NCI-H69 (cell line): Measurements from ENCODE around the gene ANKRD31.
"Not testable (repeated sequence)": the region's sequence is repeated elsewhere in the genome, so short reads cannot be mapped to it uniquely, and the experiment has no call there.

Experiments
- DNase-seq: peaks from one replicate; lab custom pipeline; 2025; lab: John Stamatoyannopoulos, UW

The ANKRD31 gene

GRCh38 chr5:75140277-75140676 lies 96.4 kb downstream of the ANKRD31 start:
- no peak for DNase-seq

DNA sequence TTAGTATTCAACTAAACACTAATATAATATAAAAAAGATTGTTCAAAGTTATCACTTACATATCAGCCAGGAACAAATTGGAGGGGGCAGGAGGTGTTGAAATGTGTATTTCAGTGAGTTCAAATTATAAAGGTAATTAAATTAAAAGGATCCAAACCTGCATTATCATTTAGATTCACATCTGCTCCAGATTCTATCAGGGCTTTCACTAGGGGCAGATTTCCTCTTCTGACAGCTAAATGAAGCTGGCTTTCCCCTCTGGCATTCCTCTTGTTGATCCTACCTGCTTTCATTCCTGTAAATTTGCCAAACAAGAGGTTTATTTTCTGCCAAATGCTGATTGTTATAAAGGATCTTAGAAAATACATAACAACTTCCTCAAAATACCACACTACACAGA lies 98.0 kb downstream of the ANKRD31 start:
- no peak for DNase-seq

- DNase-seq = no peak
Measured at GRCh38 chr5:75130818-75131349, 105.8 kb downstream of the ANKRD31 start.

DNA sequence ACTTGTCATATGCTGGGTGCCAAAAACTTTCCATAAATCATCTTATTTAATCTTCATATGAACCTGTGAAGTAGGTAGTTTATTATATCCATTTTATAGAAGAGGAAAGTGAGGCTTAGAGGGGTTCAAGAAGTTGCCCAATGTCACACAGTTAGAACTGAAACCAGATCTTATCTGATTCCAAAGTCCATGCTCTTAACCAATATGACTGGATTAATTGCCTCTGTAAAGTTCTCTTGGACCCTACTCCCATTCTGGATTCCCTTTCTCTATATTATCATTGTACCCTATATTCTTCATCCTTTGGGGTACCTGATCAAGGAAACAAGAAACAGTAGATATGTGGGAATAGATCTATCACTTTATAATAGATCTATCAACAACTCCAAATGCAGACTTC lies 119.8 kb downstream of the ANKRD31 start:
- DNase-seq = no peak

DNA sequence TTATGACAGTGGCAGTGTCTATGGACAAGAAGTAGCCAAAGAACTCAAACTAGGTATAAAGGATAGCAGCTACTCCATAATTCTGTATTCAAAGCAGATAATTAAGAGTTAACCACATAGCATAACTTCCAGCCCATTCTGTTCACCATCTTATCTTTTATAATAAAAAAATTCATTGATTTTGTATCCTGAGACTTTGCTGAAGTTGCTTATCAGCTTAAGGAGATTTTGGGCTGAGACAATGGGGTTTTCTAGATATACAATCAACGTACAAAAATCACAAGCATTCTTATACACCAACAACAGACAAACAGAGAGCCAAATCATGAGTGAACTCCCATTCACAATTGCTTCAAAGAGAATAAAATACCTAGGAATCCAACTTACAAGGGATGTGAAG lies 122.4 kb downstream of the ANKRD31 start:
- DNase-seq = not testable (repeated sequence)

DNA sequence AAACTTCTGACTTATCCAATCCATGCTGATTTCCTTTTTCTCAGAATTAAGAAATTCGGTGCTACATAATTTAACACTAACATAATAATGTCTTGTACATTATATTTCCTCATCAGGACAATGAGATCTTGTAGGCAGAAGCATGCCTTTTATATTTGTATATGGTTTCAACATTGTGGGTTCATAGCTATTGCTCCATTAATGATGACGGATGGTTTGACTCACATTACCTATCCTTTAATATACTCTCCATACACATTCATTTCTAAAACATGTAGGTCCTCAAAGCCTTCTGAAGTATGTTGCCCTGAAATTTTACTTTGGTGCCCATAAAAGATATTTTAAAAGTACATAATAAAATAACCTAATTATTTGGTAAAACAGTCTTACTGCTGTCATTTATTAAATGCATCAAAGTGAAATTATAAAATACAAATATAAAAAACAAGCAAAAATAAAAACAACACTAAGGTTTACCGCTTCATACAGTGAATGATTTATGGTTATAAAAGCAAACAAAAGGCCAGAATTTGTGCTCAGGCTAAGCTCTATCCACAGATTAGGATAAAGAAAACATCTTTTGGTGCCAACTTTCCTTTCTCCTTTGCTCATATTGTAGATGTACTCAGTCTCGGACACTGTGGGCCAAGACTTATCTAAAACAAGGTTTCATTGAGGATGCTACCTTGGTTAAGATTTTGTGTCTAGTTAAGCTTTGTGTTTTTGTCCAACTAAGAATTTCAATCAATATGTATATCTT lies 123.1 kb downstream of the ANKRD31 start:
- DNase-seq = no peak

GRCh38 chr5:75108931-75109596 lies 127.6 kb downstream of the ANKRD31 start:
- no peak for DNase-seq

DNA sequence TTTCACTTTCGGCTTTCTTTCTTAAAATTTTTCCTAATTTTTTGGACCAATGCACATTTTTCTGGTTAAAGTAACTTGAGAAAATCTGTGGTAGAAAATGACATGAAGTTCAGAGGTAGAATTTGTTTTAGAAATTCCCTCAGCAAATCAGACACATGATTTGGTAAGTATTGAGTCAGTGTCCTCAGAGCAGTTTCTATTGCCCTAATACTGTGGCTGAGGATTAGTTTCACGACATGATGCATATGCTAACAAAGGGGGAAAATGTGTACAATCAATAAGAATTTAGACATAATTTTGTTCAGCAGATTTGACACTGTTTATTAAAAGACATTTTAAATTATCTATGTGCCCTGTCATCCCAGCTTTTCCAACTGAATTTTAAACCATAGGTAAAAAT lies 128.2 kb downstream of the ANKRD31 start:
- DNase-seq = no peak

DNA sequence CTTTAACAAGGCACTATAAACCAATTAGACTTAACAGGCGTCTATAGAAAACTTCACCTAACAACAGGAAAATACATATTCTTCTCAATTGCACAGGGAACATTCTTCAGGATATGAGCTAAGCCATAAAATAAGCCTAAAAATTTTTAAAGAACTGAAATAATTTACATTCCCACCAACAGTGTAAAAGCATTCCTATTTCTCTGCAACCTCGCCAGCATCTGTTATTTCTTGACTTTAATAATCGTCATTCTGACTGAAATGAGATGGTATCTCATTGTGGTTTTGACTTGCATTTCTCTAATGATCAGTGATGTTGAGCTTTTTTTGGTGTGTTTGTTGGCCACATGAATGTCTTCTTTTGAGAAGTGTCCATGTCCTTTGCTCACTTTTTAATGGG lies 140.7 kb downstream of the ANKRD31 start:
- DNase-seq = not testable (repeated sequence)

DNA sequence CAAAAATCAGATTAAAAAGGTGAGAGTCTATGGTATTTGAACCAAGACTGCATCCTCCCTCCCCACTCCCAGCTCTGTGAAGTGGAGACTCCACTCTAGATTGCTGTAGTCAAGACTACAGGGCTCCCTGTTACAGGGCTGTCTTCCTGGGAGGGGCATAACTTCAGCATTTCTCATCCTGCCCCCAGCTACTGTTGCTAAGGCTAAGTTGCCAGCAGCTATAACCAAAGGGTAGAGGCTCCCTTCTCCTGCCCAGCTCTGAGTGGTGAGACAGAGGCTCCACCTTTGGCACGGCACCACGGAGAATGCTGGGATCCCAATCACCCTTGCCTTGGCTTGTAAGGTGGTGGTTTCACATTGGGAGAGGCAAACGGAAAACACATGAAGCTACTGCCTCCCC lies 145.1 kb downstream of the ANKRD31 start:
- no peak for DNase-seq

DNA sequence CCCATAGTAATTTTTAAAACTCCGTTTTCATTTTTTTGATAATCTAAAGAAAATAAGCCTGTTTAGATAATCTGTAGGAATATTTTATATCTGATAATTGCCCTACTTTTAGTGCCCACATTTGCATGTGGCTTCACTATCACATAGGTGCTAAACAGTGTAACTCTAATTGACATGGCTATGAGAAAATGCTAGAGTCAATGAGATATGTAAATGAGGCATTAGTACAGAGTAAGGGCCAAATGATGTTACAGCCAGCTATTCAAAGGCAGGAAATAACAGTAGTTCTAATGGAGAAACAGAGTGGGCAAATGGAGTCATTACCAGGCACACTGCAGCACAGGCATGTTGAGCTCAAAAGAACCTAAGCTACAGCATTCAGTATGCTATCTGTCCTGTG lies 147.0 kb downstream of the ANKRD31 start:
- no peak for DNase-seq

- no peak for DNase-seq
Measured at GRCh38 chr5:75089137-75089536, 147.5 kb downstream of the ANKRD31 start.

GRCh38 chr5:75088648-75089047 lies 148.0 kb downstream of the ANKRD31 start:
- DNase-seq = no peak

GRCh38 chr5:75081510-75081909 lies 155.2 kb downstream of the ANKRD31 start:
- no peak for DNase-seq

DNA sequence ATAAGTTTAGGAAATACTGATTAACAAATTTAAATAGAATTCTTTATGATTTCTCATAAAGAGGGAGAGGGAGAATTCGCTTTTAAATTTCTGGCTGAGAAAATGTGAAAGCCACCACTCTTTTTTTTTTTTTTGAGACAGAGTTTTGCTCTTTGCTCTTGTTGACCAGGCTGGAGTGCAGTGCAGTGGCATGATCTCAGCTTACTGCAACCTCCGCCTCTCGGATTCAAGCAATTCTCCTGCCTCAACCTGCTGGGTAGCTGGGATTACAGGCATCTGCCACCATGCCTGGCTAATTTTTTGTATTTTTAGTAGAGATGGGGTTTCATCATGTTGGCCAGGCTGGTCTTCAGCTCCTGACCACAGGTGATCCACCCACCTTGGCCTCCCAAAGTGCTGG lies 157.3 kb downstream of the ANKRD31 start:
- not testable (repeated sequence) for DNase-seq

GRCh38 chr5:75078027-75078426 lies 158.7 kb downstream of the ANKRD31 start:
- no peak for DNase-seq

GRCh38 chr5:75072061-75072460 lies 164.6 kb downstream of the ANKRD31 start:
- no peak for DNase-seq

DNA sequence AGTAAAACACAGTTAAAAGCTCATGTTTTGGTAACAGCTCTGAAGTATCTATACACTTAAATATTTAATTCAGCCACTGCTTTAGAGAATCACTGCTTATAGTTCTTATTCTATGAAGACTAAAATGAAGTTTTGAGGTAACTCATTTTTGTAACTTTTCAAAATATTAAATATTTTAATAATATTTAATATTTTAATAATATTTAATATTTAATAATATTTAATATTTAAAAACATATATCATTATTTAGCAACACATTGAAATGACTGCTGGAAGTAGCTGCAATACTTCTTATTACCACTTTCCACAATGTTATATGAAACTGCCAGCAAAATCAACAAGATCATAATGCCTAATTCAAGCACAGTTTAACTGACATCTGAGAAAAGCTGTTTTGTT lies 165.6 kb downstream of the ANKRD31 start:
- DNase-seq = no peak

DNA sequence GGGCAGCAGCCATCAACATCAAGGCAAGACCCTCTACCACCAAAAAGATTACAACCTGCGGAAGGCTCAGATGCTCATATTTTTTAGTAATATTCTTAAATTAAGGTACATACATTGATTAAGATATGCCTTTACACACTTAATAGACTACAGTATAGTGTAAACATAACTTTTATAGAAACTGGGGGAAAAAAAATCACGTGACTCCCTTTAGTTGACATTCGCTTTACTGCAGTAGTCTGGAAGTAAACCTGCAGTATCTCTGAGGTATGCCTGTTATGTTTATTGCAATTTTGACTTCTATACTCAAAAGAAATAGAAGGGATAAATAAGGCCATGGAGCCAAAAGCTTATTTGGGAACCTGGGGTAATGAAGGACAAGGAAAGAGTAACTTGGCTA lies 169.2 kb downstream of the ANKRD31 start:
- no peak for DNase-seq

- no peak for DNase-seq
Measured at GRCh38 chr5:75062925-75063531, 173.7 kb downstream of the ANKRD31 start.

- DNase-seq = no peak
Measured at GRCh38 chr5:75059912-75060545, 176.6 kb downstream of the ANKRD31 start.

GRCh38 chr5:75058986-75059535 lies 177.6 kb downstream of the ANKRD31 start:
- DNase-seq = no peak
